ENCODE measurements around the gene UBA7. TPM values are rescaled to one million over a fixed set of nuclear protein-coding genes. Genes with fewer than 3 reads are reported as not detected.
A peak's percentile ranks its signal among the peaks of the same experiment; 100 is the strongest.

Gene UBA7
- total and polyA plus RNA-seq, 2 of the 13 experiments (the other 11 are each of a cell fraction or from before 2014, with no cell fraction given) = 9.5 to 16.5 TPM

- TF ChIP-seq ZIK1 (CRISPR knock-in tag; IDR thresholded peaks at IDR 0.05; ENCODE audit: borderline replicate concordance, low read depth) = peak; percentile 53; the same call in 1 of the 2 replicates
- TF ChIP-seq THYN1 (CRISPR knock-in tag; IDR thresholded peaks at IDR 0.05; ENCODE audit: borderline replicate concordance, low read depth) = no peak
- no peak for TF ChIP-seq AFF4 (CRISPR knock-in tag; IDR thresholded peaks at IDR 0.05)
- no peak for TF ChIP-seq CHD2 (IDR thresholded peaks at IDR 0.05; ENCODE audit: low read depth, low read length)
- TF ChIP-seq ARNT2 (CRISPR knock-in tag; IDR thresholded peaks at IDR 0.05; ENCODE audit: low read depth) = no peak; the same call in 1 of the 2 replicates
- TF ChIP-seq HIVEP1 (CRISPR knock-in tag; IDR thresholded peaks at IDR 0.05) = 0 out of 2 replicates have a peak, but pooled peaks have one; percentile 34
- TF ChIP-seq RBFOX2 (IDR thresholded peaks at IDR 0.05; ENCODE audit: low read depth, low read length) = peak; percentile 72
- TF ChIP-seq ELF4 (CRISPR knock-in tag; IDR thresholded peaks at IDR 0.05; ENCODE audit: borderline replicate concordance) = no peak
- no peak for TF ChIP-seq ZXDC (CRISPR knock-in tag; IDR thresholded peaks at IDR 0.05)
- TF ChIP-seq SOX6 (IDR thresholded peaks at IDR 0.05) = no peak
- peak; percentile 55; the same call in 1 of the 2 replicates for TF ChIP-seq SOX6 (CRISPR knock-in tag; IDR thresholded peaks at IDR 0.05)
- TF ChIP-seq YEATS4 (CRISPR knock-in tag; IDR thresholded peaks at IDR 0.05; ENCODE audit: borderline replicate concordance) = no peak
- TF ChIP-seq MLX (CRISPR knock-in tag; IDR thresholded peaks at IDR 0.05) = no peak
- no peak for TF ChIP-seq ZMAT3 (CRISPR knock-in tag; conservative IDR thresholded peaks at IDR 0.05)
- no peak for TF ChIP-seq SUZ12 (IDR thresholded peaks at IDR 0.05; ENCODE audit: low read depth, low read length)
- TF ChIP-seq HMG20A (CRISPR knock-in tag; IDR thresholded peaks at IDR 0.05; ENCODE audit: borderline replicate concordance) = no peak
- no peak for TF ChIP-seq HMGA1 (CRISPR knock-in tag; conservative IDR thresholded peaks at IDR 0.05)
- no peak for TF ChIP-seq PRMT3 (CRISPR knock-in tag; IDR thresholded peaks at IDR 0.05; ENCODE audit: borderline replicate concordance, low read depth)
Observed at GRCh38 chr3:49856181-49857005, 42.6 kb upstream of the UBA7 start, which contains the start of gene TRAIP (continued).

Data from HepG2 (cell line).